ENCODE data around the gene MAP3K14. TPM values are rescaled to one million over a fixed set of nuclear protein-coding genes. Genes with fewer than 3 reads are reported as not detected.
"Not testable (repeated sequence)": the region's sequence is repeated elsewhere in the genome, so short reads cannot be mapped to it uniquely, and the experiment has no call there.

MAP3K14 gene
- total RNA-seq, 1 donor from 2014 or later: 1.6 TPM

DNA sequence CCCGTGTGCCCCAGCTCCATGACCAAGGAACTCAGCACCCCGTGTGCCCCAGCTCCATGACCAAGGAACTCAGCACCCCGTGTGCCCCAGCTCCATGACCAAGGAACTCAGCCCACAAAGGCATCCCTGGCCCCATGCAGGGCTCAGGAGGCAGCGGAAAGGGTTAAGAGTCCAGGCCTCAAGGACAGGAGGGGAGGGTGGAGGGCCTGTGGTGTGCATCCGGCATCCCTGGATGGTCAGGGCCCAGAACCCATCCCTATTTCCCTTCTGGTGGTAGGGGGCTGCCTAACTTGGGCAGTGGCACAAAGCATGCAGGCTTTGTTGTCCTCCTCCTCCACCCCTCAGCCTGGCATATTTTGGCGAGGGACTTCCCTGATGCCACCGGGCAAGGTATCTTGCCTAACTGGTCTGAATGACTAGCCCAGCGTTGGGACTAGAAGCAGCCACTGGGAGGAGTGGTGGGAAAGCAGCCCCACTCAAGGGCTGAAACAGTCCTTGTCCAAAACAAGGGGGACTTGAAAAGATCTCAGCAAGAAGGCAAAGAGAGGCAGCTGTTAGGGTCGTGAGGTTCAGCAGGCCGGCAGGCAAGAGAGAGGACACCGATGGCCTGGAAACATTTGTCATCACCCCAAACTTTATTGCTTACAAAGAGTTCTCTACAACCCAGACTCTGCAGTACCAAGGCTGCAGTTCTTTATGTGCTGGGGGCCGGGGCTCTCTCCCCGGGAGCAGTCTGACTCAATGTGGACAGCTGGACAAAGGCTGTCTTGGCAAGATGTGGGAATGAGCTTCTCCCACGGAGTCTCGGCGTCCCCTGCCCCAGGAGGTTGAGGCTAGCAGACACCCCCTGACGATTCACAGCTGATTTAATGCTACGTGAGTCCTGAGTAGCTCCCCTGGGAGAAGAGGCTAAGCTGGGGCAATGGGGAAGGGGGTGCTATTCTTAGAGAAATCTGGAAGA is 54.0 kb downstream of the MAP3K14 start:
- H3K4me3 ChIP-seq (ENCODE audit: low read length in 3 of 3): peak overlapping the region; percentile 51 to 70 (median 58)
- H3K4me1 ChIP-seq (ENCODE audit: control insufficient read depth in 3 of 3, insufficient read depth in 3 of 3, low read length in 3 of 3): peaks cover 34 to 67% (median 52%) of the 10 kb centered on the region in 3 donors
- H3K36me3 ChIP-seq (ENCODE audit: control insufficient read depth in 3 of 3, insufficient read depth in 3 of 3, low read length in 3 of 3): peaks cover 27 to 39% (median 28%) of the 10 kb centered on the region in 3 donors
- H3K9ac ChIP-seq (ENCODE audit: low read depth in 1 of 3, low read length in 3 of 3): peak overlapping the region; percentile 14 to 78 (median 51)
- H3K27ac ChIP-seq (ENCODE audit: low read depth, low read length): peak overlapping the region; percentile 31
- no peaks in the 10 kb centered on the region for H3K9me3 ChIP-seq (ENCODE audit: control insufficient read depth in 3 of 3, low read length in 3 of 3)
- H3K27me3 ChIP-seq (ENCODE audit: control insufficient read depth in 3 of 3, insufficient read depth in 3 of 3, low read length in 3 of 3): no peaks in the 10 kb centered on the region

DNA sequence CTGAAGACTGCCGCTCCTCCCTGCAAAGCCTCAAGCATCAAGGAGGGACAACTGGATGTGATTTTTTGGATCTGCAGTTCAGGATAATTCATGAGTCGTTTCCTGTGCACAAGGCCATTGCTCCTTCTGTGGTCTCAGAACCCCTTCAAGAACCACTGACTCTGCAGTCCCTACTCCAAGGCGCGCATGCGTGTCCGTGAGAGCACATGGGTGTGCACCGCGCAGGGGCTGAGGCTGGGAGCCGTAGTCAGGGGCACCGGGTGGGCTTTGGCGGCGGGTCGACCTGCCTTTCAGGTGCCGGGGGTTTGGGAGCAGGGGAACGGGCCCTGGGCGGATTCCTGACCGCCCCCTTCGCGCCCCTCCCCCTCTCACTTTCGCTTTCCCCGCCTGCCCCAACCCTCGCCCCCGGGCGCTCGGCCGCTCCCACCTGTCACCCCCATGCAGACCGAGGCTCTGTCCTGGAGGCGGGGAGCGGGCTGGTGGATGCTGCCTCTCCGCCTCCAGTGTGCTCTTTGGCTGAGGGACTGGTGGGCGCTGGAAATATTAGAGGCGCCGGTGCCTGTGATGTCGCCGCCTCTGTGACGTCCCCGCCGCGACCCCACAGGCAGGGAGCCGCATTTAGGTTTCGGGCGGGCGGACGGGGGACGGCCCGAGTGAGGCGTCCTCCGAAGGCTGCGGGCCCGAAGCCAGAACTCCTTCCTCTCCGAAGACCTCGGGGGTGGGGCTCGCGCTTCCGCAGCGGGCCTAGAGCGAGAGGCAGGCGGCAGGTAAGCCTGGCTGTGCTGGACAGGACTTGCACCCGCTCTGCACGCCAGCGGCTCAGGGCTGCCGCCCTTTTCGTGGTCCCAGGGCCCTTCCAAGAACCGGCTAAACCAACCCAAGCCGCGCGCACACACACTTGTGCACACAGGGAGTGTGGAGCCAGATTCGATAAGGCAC is 55.0 kb downstream of the MAP3K14 start, which contains the start of gene SPATA32:
SPATA32 (minus strand) TSS at position 518 of the 939 bp plus-strand sequence; CDS start at position 440, 78 bp downstream.
- peak within 1 kb of the TSS; percentile 51 to 70 (median 58) for H3K4me3 ChIP-seq (ENCODE audit: low read length in 3 of 3)
- H3K27me3 ChIP-seq (ENCODE audit: control insufficient read depth in 3 of 3, insufficient read depth in 3 of 3, low read length in 3 of 3): no peaks in the 10 kb centered on the region
- H3K27ac ChIP-seq (ENCODE audit: low read depth, low read length): peak within 1 kb of the TSS; percentile 41
- no peaks in the 10 kb centered on the region for H3K9me3 ChIP-seq (ENCODE audit: control insufficient read depth in 3 of 3, low read length in 3 of 3)
- peaks cover 34 to 66% (median 52%) of the 10 kb centered on the region in 3 donors for H3K4me1 ChIP-seq (ENCODE audit: control insufficient read depth in 3 of 3, insufficient read depth in 3 of 3, low read length in 3 of 3)
- peak within 1 kb of the TSS; percentile 51 to 78 (median 70) for H3K9ac ChIP-seq (ENCODE audit: low read depth in 1 of 3, low read length in 3 of 3)
- peaks cover 18 to 29% (median 21%) of the 10 kb centered on the region in 3 donors for H3K36me3 ChIP-seq (ENCODE audit: control insufficient read depth in 3 of 3, insufficient read depth in 3 of 3, low read length in 3 of 3)

DNA sequence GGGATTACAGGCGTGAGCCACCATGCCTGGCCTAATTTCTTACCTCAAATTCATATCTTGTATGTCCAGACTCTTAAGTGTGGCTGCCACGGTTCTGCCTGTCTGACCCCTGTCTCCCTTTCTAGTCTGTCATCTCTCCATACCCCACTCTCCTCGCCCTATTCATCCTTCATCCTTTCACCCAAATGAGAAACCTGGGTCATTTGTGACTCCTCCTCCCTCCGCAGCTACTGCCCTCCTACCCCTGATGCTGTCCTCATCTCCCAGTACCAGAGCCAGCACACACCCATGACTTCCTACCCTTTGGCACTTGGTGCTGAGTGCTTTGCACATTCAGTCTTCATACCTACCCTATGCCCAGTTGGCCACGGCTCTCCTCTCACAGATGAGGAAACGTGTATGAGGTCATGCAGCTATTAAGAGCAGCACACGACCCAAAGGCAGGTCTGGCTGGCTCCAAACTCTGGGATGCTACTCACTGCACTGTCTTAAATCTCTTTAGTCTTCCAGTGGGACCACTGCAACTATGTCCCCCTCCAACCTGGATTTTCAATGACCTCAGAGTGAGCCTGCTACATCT is 56.5 kb downstream of the MAP3K14 start:
- Histone ChIP-seq H3K9me3 (ENCODE audit: control insufficient read depth in 3 of 3, low read length in 3 of 3) (no peaks in the 10 kb centered on the region), H3K27me3 (ENCODE audit: control insufficient read depth in 3 of 3, insufficient read depth in 3 of 3, low read length in 3 of 3) (no peaks in the 10 kb centered on the region), H3K4me3 (ENCODE audit: low read length in 3 of 3) (no peak overlapping the region), H3K9ac (ENCODE audit: low read depth in 1 of 3, low read length in 3 of 3) (no peak overlapping the region), H3K27ac (ENCODE audit: low read depth, low read length) (peak overlapping the region; percentile 41), H3K4me1 (ENCODE audit: control insufficient read depth in 3 of 3, insufficient read depth in 3 of 3, low read length in 3 of 3) (peaks cover 34 to 52% (median 44%) of the 10 kb centered on the region in 3 donors), H3K36me3 (ENCODE audit: control insufficient read depth in 3 of 3, insufficient read depth in 3 of 3, low read length in 3 of 3) (peaks cover 13 to 18% (median 15%) of the 10 kb centered on the region in 3 donors)

DNA sequence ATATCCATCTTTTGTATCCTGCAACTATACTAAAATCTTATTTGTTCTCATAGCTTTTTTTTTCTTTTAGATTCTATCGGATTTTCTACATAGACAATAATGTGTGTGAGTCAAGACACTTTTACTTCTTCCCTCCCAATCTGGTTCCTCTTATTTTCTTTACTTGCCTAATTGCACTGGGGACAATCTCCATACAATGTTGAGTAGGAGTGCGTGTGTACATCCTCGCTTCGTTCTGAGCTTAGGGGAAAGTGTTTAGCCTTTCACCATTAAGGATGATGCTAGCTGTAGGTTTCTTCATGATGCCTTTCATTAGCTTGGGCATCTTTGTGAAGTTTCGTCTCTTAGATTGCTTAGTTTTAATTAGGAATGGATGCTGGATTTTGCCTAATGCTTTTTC is 57.8 kb downstream of the MAP3K14 start:
- no peak overlapping the region for H3K27ac ChIP-seq (ENCODE audit: low read depth, low read length)
- H3K9ac ChIP-seq (ENCODE audit: low read depth in 1 of 3, low read length in 3 of 3): no peak overlapping the region
- H3K36me3 ChIP-seq (ENCODE audit: control insufficient read depth in 3 of 3, insufficient read depth in 3 of 3, low read length in 3 of 3): peaks cover 2 to 5% (median 5%) of the 10 kb centered on the region in 3 donors
- no peaks in the 10 kb centered on the region for H3K27me3 ChIP-seq (ENCODE audit: control insufficient read depth in 3 of 3, insufficient read depth in 3 of 3, low read length in 3 of 3)
- H3K4me3 ChIP-seq (ENCODE audit: low read length in 3 of 3): no peak overlapping the region
- H3K4me1 ChIP-seq (ENCODE audit: control insufficient read depth in 3 of 3, insufficient read depth in 3 of 3, low read length in 3 of 3): peaks cover 33 to 39% (median 37%) of the 10 kb centered on the region in 3 donors
- H3K9me3 ChIP-seq (ENCODE audit: control insufficient read depth in 3 of 3, low read length in 3 of 3): no peaks in the 10 kb centered on the region

DNA sequence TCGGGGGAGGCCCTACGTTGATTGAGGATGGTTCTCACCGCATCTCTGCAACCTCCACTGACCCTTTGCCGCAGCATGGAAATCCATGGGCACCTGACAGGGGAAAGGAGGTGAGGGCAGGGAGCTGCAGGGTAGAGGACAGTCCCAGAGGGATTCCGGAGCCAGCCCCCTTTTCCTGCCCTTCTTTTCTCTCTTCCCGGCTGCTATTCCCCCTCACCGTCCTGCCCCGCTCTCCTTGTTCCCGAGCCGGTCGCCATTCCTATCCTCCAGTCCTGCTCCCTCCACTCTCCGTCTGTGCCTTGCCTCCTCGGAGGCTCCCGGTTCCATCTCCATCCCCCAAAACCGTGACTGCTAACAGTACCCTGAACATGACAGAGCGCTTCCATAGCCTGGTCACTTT is 59.7 kb downstream of the MAP3K14 start:
- peaks cover 14 to 20% (median 18%) of the 10 kb centered on the region in 3 donors for H3K4me1 ChIP-seq (ENCODE audit: control insufficient read depth in 3 of 3, insufficient read depth in 3 of 3, low read length in 3 of 3)
- H3K9ac ChIP-seq (ENCODE audit: low read depth in 1 of 3, low read length in 3 of 3): no peak overlapping the region
- no peak overlapping the region for H3K27ac ChIP-seq (ENCODE audit: low read depth, low read length)
- H3K27me3 ChIP-seq (ENCODE audit: control insufficient read depth in 3 of 3, insufficient read depth in 3 of 3, low read length in 3 of 3): no peaks in the 10 kb centered on the region
- H3K9me3 ChIP-seq (ENCODE audit: control insufficient read depth in 3 of 3, low read length in 3 of 3): no peaks in the 10 kb centered on the region
- H3K4me3 ChIP-seq (ENCODE audit: low read length in 3 of 3): no peak overlapping the region
- H3K36me3 ChIP-seq (ENCODE audit: control insufficient read depth in 3 of 3, insufficient read depth in 3 of 3, low read length in 3 of 3): no peaks in the 10 kb centered on the region

DNA sequence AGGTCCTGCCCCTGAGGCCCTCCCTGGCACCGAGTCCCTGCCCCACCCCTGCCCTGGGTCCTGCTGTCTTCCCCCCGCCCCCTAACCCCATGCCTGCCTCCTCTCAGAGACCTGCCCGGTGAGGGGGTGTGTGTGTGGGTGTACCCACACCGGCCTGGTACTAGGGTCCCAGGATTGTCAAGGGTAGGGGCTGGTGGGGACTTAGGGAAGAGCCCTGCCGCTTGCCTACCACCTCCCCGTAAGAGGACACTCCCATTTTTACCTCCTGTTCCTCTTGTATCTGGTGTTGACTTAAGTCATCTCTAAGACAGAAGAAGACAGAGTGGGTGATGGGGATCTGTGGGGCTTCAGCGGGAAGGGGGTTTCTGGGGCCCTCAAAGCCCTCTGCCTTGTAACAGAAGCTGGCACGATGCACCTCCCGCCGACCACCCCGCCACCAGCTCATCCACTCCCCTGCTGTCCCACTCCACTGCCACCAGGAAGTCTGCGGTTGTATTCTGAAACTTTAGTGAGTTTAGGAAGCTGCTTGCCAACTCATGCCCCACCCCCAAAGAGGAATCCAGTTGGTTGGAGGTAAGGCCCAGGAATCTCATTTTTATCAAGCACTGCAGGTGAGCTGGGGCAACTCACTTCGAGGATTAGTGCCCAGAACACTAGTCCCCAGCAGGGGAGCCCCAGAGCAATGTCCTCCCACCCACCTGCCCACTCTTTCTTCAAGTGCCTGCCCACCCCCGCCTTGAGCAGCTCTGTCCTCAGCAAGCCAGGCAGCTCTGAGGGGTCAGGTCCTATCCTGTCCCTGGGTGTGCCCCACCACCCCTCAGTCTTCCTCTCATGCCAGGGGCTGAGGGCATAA is 60.5 kb downstream of the MAP3K14 start:
- Histone ChIP-seq H3K4me1 (ENCODE audit: control insufficient read depth in 3 of 3, insufficient read depth in 3 of 3, low read length in 3 of 3) (peaks cover 9 to 15% (median 14%) of the 10 kb centered on the region in 3 donors), H3K36me3 (ENCODE audit: control insufficient read depth in 3 of 3, insufficient read depth in 3 of 3, low read length in 3 of 3) (no peaks in the 10 kb centered on the region), H3K9me3 (ENCODE audit: control insufficient read depth in 3 of 3, low read length in 3 of 3) (no peaks in the 10 kb centered on the region), H3K4me3 (ENCODE audit: low read length in 3 of 3) (no peak overlapping the region), H3K27me3 (ENCODE audit: control insufficient read depth in 3 of 3, insufficient read depth in 3 of 3, low read length in 3 of 3) (no peaks in the 10 kb centered on the region), H3K27ac (ENCODE audit: low read depth, low read length) (no peak overlapping the region), H3K9ac (ENCODE audit: low read depth in 1 of 3, low read length in 3 of 3) (no peak overlapping the region)

DNA sequence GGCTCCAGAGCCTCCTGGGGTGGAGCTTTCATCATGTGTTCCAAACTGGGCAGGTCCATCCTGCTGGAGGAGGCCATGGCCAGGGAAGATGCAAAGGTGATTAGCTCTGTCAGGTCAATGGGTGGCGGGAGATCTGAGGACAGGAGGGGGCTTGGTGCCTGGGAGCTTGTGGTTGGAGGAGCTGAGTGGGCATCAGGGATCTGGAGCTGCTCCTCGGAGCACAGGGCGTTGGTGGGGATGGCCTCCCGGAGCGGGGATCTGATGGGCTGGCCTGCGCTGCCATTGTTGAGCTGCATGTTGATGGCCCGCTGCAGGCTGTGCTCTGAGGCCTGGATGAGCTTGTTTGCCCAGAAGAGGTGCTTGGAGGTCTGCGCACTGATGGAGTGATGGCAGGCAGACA is 61.5 kb downstream of the MAP3K14 start:
- Histone ChIP-seq H3K9me3 (ENCODE audit: control insufficient read depth in 3 of 3, low read length in 3 of 3) (no peaks in the 10 kb centered on the region), H3K36me3 (ENCODE audit: control insufficient read depth in 3 of 3, insufficient read depth in 3 of 3, low read length in 3 of 3) (no peaks in the 10 kb centered on the region), H3K4me1 (ENCODE audit: control insufficient read depth in 3 of 3, insufficient read depth in 3 of 3, low read length in 3 of 3) (peaks cover 0 to 5% (median 4%) of the 10 kb centered on the region in 3 donors), H3K27ac (ENCODE audit: low read depth, low read length) (no peak overlapping the region), H3K27me3 (ENCODE audit: control insufficient read depth in 3 of 3, insufficient read depth in 3 of 3, low read length in 3 of 3) (no peaks in the 10 kb centered on the region), H3K9ac (ENCODE audit: low read depth in 1 of 3, low read length in 3 of 3) (no peak overlapping the region), H3K4me3 (ENCODE audit: low read length in 3 of 3) (no peak overlapping the region)

DNA sequence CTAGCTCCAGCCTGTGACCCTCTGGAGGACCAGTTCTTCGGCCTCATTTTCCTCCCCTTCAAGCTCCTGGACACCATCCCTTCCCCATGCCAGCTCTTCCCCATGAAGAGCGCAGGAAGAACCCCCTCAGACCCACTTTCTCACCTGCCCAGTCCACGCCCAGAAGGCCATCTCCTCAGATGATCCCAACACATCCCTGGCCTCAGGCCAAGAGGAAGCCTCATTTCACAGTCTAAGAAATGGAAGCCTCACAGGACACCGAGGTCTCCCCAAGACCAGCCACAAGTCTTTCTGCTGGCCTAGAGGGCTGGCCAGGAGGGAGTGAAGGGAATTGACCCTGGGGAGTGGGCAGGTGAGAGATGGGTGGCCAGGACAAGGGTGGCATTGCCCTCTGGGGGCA is 62.9 kb downstream of the MAP3K14 start:
- Histone ChIP-seq H3K27me3 (ENCODE audit: control insufficient read depth in 3 of 3, insufficient read depth in 3 of 3, low read length in 3 of 3) (no peaks in the 10 kb centered on the region), H3K4me1 (ENCODE audit: control insufficient read depth in 3 of 3, insufficient read depth in 3 of 3, low read length in 3 of 3) (no peaks in the 10 kb centered on the region), H3K9me3 (ENCODE audit: control insufficient read depth in 3 of 3, low read length in 3 of 3) (no peaks in the 10 kb centered on the region), H3K9ac (ENCODE audit: low read depth in 1 of 3, low read length in 3 of 3) (no peak overlapping the region), H3K4me3 (ENCODE audit: low read length in 3 of 3) (no peak overlapping the region), H3K27ac (ENCODE audit: low read depth, low read length) (no peak overlapping the region), H3K36me3 (ENCODE audit: control insufficient read depth in 3 of 3, insufficient read depth in 3 of 3, low read length in 3 of 3) (no peaks in the 10 kb centered on the region)

DNA sequence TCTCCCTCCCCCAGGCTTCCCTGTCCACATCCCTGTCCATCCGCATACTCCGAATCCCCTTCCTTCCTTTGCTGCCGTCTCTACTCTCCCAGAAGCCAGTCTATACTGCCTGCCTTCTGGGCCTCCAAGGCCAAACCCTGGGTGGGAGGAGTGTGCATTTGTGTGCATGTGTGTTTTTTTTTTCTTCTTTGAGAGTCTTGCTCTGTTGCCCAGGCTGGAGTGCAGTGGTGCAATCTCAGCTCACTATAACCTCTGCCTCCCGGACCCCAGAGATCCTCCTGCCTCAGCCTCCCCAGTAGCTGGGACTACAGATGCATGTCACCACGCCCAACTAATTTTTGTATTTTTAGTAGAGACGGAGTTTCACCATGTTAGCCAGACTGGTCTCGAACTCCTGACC is 63.6 kb downstream of the MAP3K14 start:
- not testable (repeated sequence) for H3K9ac ChIP-seq (ENCODE audit: low read depth in 1 of 3, low read length in 3 of 3); H3K27ac ChIP-seq (ENCODE audit: low read depth, low read length); H3K4me3 ChIP-seq (ENCODE audit: low read length in 3 of 3); H3K4me1 ChIP-seq (ENCODE audit: control insufficient read depth in 3 of 3, insufficient read depth in 3 of 3, low read length in 3 of 3); H3K27me3 ChIP-seq (ENCODE audit: control insufficient read depth in 3 of 3, insufficient read depth in 3 of 3, low read length in 3 of 3); H3K9me3 ChIP-seq (ENCODE audit: control insufficient read depth in 3 of 3, low read length in 3 of 3); H3K36me3 ChIP-seq (ENCODE audit: control insufficient read depth in 3 of 3, insufficient read depth in 3 of 3, low read length in 3 of 3)

Measured in skeletal muscle tissue (tissue), 4 donors.